GM19239 (cell line): Measurements from ENCODE around the gene RGS16.

Experiments
- DNase-seq: peaks from one replicate; pipeline ENCODE4 v3.0.0; 2011; ENCODE audit warnings: low spot score; ENCODE audit not compliant: insufficient read length
- FAIRE-seq: peaks from 2 replicates; lab custom pipeline; 2011; peaks lifted over from hg19 to GRCh38; lab: Jason Lieb, UNC

The RGS16 gene

DNA sequence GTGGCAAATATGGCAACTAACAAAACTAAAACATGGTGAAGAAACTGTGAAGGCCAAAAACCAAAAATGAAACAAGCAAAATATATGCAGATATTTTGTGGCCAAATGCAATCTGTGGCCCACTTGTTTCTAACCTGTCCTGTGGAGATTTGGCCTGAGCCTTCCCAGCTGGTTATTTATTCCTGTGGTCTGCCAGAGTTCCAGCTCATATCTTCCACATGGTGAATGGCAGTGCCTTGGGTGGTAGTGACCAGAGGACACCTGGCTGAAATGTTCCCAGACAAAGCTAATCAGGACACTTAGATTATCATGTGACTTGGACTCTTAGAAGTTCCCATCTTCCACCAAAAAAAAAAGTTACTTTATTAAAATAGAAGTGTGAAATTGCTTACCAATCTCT, 54.8 kb downstream of the RGS16 start:
- no peak for DNase-seq
- FAIRE-seq, result no peak
